T-helper 17 cell (primary cell): ENCODE measurements around the gene DYNC2H1. TPM values are rescaled to one million over a fixed set of nuclear protein-coding genes. Genes with fewer than 3 reads are reported as not detected.

ENCODE experiments used
- ATAC-seq: fragments of 150-1000 bp; cut with Tn5 transposase; 2 replicates; pipeline ENCODE4 v1.10.0; 2021; ENCODE audit warnings: mild to moderate bottlenecking, moderate library complexity
- DNase-seq, 3 donors: peaks; one replicate each; pipeline versions ENCODE4 v3.0.0 to v3.0.0-alpha.2; 2020 to 2021
- H3K9me3 ChIP-seq: one replicate; pipeline ENCODE4 v1.7.0; 2013; ENCODE audit warnings: low read length, mild to moderate bottlenecking; ENCODE audit not compliant: control insufficient read depth, poor library complexity, severe bottlenecking
- H3K27ac Mint-ChIP-seq: one replicate; pipeline ENCODE4 v1.8.0; 2022; ENCODE audit warnings: mild to moderate bottlenecking, moderate library complexity, mixed read lengths
- H3K27me3 Mint-ChIP-seq: one replicate; pipeline ENCODE4 v1.8.0; 2022; ENCODE audit warnings: mixed read lengths
- H3K36me3 Mint-ChIP-seq: one replicate; pipeline ENCODE4 v1.8.0; 2022; ENCODE audit warnings: low read depth, mixed read lengths
- H3K4me1 Mint-ChIP-seq: one replicate; pipeline ENCODE4 v1.8.0; 2022; ENCODE audit warnings: mild to moderate bottlenecking, mixed read lengths
- H3K4me3 Mint-ChIP-seq: one replicate; pipeline ENCODE4 v1.8.0; 2022; ENCODE audit warnings: mild to moderate bottlenecking, moderate library complexity, mixed read lengths
- total RNA-seq, 4 donors: library from RNA in 2 of 4; stranded (reverse) in 2 of 4; gene quantifications; one replicate each; pipeline ENCODE4 v1.2.3 and lab custom pipeline; 2022 to 2026

The DYNC2H1 gene
- total RNA-seq, 2 donors from 2014 or later = 2.2 to 3.6 TPM

- Mint-ChIP-seq H3K4me1 (no peaks in the 10 kb centered on the region), H3K4me3 (no peak overlapping the region), H3K27ac (no peak overlapping the region), H3K36me3 (no peaks in the 10 kb centered on the region), H3K27me3 (no peaks in the 10 kb centered on the region)
- DNase-seq = no peak
- no peak for ATAC-seq
- no peaks in the 10 kb centered on the region for H3K9me3 ChIP-seq
These were observed 324.3 kb downstream of the DYNC2H1 start for GRCh38 chr11:103433386-103434072.

DNA sequence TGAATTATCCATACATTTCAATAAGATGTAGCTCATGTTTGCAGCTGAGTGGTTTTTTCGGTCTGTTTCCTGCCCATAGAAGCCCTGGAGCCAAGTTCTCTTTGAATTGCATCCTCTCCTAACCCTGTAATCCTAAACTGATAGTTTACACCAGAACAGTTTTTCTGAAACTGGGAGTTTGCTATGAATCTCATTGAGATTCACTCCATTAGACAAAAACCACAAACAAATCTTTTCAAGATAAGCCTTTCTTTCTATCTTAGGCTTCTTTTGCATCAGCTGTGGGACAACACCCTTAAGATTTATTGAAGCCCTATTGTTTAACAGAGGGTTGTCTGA lies 324.8 kb downstream of the DYNC2H1 start:
- Mint-ChIP-seq H3K4me3 (no peak overlapping the region), H3K36me3 (no peaks in the 10 kb centered on the region), H3K27me3 (no peaks in the 10 kb centered on the region), H3K4me1 (no peaks in the 10 kb centered on the region), H3K27ac (no peak overlapping the region)
- DNase-seq = no peak
- no peaks in the 10 kb centered on the region for H3K9me3 ChIP-seq
- no peak for ATAC-seq

DNA sequence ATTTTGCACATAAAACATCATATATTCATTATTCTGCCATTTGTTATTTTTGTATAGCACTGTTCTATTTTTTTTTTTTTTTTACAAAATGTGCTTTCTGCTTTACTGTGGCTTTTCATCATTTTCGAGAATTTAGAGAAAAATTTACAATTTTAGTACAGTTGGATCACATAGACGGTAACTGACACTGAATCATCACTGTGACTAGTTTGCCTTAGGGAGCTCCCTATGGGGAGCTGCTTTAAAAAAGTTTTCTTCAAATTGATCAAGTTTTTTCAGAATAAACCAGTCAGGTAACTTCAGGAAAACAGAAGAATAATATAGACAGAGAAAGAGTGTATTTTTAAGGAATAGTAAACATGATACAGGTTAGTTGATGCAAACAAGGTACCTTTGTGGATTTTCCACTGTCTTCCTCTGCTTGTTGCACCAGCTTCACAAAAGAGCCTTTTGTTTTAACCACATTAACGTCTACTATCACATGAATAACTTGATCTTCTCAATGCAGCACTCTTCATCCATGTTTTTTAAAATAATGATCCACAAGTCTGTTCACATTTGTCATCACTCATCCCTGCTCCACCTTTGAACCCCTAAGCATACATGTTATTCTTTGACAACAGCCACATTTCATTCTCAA lies 327.0 kb downstream of the DYNC2H1 start:
- Mint-ChIP-seq H3K4me3 (no peak overlapping the region), H3K27me3 (no peaks in the 10 kb centered on the region), H3K4me1 (no peaks in the 10 kb centered on the region), H3K27ac (no peak overlapping the region), H3K36me3 (no peaks in the 10 kb centered on the region)
- DNase-seq = no peak
- no peak for ATAC-seq
- H3K9me3 ChIP-seq = no peaks in the 10 kb centered on the region

- DNase-seq (no peak), ATAC-seq (no peak)
- H3K9me3 ChIP-seq = no peaks in the 10 kb centered on the region
- H3K4me1 Mint-ChIP-seq = no peaks in the 10 kb centered on the region
- no peaks in the 10 kb centered on the region for H3K36me3 Mint-ChIP-seq
- no peak overlapping the region for H3K4me3 Mint-ChIP-seq
- no peak overlapping the region for H3K27ac Mint-ChIP-seq
- no peaks in the 10 kb centered on the region for H3K27me3 Mint-ChIP-seq
These were observed 331.8 kb downstream of the DYNC2H1 start for GRCh38 chr11:103441021-103441420.

DNA sequence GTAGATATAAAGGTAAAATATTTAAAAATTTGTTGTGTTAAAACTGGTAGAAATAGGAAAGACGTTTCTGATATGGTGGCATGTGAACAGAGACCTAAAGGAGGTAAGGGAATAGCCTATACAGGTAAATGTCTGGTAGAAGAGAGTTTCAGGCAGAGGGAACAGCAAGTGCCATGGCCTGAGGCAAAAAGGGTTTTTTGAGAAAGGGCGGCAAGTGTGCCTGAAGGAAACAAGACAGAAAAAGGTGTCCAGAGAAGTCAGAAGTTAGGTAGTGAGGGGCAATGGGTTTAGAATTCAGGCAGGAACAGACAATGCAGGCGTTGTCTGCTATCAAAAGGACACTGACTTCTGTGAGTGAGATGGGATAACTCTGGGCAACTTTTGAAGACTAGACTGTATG lies 339.7 kb downstream of the DYNC2H1 start:
- no peak for DNase-seq
- H3K4me3 Mint-ChIP-seq = no peak overlapping the region
- H3K4me1 Mint-ChIP-seq = peaks cover 2% of the 10 kb centered on the region
- no peak overlapping the region for H3K27ac Mint-ChIP-seq
- no peaks in the 10 kb centered on the region for H3K27me3 Mint-ChIP-seq
- no peaks in the 10 kb centered on the region for H3K9me3 ChIP-seq
- no peak for ATAC-seq
- no peaks in the 10 kb centered on the region for H3K36me3 Mint-ChIP-seq

GRCh38 chr11:103450241-103450640 lies 341.0 kb downstream of the DYNC2H1 start:
- Mint-ChIP-seq H3K27me3 (no peaks in the 10 kb centered on the region), H3K36me3 (no peaks in the 10 kb centered on the region), H3K27ac (no peak overlapping the region), H3K4me1 (peaks cover 2% of the 10 kb centered on the region), H3K4me3 (no peak overlapping the region)
- DNase-seq (no peak), ATAC-seq (no peak)
- no peaks in the 10 kb centered on the region for H3K9me3 ChIP-seq

DNA sequence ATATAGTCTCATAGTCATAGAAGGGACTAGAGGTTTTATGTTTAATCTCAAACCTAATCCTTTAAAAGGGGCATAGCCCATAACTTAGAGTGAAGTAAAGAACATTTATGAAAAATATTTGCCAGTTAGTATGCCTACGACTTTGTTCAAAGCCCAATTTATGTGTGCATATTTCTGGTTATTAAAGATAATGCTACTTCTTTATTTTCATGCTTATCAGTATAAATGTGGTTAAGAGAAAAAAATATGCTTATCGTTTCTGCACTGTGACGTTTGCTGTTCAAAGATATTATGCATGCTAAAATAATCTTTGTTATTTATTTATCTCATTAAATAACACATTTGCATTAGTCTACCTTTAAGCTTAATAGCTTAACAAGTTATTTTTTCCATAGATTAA lies 343.9 kb downstream of the DYNC2H1 start:
- H3K9me3 ChIP-seq = no peaks in the 10 kb centered on the region
- H3K4me3 Mint-ChIP-seq = no peak overlapping the region
- DNase-seq = no peak
- H3K27me3 Mint-ChIP-seq = no peaks in the 10 kb centered on the region
- H3K4me1 Mint-ChIP-seq = peaks cover 2% of the 10 kb centered on the region
- ATAC-seq = no peak
- H3K36me3 Mint-ChIP-seq = no peaks in the 10 kb centered on the region
- no peak overlapping the region for H3K27ac Mint-ChIP-seq

DNA sequence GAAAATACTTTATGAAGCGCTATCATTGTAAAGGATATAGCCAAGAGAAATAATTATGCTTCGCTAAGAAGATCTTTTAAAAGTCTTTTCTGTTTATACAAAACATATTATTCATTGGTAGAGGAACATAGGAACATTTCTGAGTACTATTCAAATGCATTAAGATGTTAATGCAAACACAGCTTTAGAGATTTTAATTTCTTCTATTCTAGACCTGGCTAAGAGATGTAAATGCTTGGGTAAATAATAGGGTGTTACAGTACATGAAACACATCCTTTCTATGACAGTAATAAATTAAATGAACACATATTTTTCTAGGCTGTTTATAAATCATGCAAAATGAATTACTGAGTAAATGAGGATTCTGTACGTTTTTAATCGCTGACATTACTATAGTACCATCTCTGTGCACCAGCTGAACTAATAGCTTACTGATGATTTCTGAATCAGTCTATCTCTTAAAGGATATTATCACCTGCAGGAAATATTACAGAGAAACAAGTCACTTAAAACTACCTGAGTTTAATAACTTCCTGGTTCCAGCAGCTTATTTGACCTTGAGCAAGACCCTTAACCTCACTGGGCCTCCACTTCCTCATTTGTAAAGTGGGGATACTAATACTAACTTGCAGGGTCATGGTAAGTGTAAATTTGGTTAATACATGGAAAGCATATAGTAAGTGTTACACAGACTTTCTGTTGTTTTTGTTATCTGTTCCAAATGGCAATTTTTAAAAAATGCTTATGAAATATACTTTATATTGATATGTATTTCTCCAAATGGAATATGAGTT lies 344.9 kb downstream of the DYNC2H1 start:
- H3K9me3 ChIP-seq = no peaks in the 10 kb centered on the region
- Mint-ChIP-seq H3K4me1 (no peaks in the 10 kb centered on the region), H3K27me3 (no peaks in the 10 kb centered on the region), H3K4me3 (no peak overlapping the region), H3K27ac (no peak overlapping the region), H3K36me3 (no peaks in the 10 kb centered on the region)
- no peak for DNase-seq
- ATAC-seq = no peak

DNA sequence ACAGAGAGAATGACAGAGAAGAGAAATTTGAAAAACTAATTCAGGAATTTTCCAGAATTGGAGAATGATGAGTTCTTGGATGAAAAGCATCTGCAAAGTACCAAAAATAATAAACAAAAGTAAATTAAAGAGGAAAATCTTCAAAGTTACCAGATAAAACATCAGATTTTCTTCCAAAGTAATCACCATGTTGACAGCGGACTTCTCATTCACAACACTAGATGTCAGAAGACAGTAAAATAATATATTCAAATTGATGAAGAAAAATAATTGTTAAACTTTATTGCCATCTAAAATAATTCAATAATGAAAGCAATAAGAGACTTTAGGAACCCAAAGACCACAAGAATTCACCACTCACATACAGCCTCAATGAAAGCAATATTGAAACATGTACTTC lies 355.2 kb downstream of the DYNC2H1 start:
- H3K27me3 Mint-ChIP-seq = no peaks in the 10 kb centered on the region
- no peaks in the 10 kb centered on the region for H3K9me3 ChIP-seq
- H3K27ac Mint-ChIP-seq = no peak overlapping the region
- H3K4me1 Mint-ChIP-seq = no peaks in the 10 kb centered on the region
- no peaks in the 10 kb centered on the region for H3K36me3 Mint-ChIP-seq
- no peak for ATAC-seq
- no peak for DNase-seq
- no peak overlapping the region for H3K4me3 Mint-ChIP-seq

DNA sequence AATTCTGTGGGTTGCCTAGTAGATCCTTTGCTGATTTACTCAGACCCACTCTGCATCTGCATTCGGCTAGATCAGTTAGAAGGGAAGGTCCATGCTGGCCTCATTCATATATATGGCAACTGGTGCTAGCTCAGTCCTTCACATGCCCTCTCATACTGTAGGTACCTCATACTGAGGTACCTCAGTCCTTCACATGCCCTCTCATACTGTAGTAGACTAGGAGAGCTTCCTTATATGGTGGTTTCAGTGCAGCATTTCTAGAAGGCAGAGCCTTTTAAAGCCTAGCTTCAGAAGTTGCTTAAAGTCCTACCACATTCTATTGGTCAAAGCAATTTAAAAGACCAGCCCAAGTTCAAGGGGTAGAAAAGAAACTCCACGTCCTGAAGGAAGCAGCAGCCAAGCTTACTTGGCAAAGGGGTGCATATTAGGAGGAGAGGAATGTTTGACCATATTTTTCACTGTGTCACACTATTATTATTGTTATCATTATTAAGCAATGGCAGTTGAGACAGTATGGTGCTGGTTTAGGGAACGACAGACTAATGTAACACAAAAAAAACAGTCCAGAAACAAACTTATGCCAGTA lies 356.4 kb downstream of the DYNC2H1 start:
- no peaks in the 10 kb centered on the region for H3K4me1 Mint-ChIP-seq
- no peaks in the 10 kb centered on the region for H3K27me3 Mint-ChIP-seq
- no peak overlapping the region for H3K27ac Mint-ChIP-seq
- DNase-seq (no peak), ATAC-seq (no peak)
- no peak overlapping the region for H3K4me3 Mint-ChIP-seq
- no peaks in the 10 kb centered on the region for H3K9me3 ChIP-seq
- H3K36me3 Mint-ChIP-seq = no peaks in the 10 kb centered on the region

DNA sequence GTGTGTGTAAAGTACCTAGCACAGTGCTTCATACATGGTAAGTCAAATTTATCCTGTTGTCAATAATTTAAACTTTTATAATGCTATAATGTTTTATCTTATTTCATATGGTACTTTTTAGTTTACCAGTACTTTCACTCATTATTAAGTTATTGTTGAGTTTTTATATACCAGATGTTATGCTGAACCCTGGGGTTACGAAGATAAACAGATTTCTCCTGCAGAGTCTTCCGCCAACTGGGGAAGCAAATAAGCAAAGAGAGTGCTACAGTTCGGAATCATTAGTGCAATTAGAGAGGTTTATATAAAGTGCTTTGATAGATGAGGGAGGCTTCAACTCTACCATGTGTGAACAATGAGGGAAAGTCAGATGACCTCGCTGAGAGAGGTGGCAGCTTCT lies 362.3 kb downstream of the DYNC2H1 start:
- no peak overlapping the region for H3K4me3 Mint-ChIP-seq
- H3K9me3 ChIP-seq = no peaks in the 10 kb centered on the region
- peaks cover 2% of the 10 kb centered on the region for H3K36me3 Mint-ChIP-seq
- H3K4me1 Mint-ChIP-seq = no peaks in the 10 kb centered on the region
- H3K27me3 Mint-ChIP-seq = no peaks in the 10 kb centered on the region
- DNase-seq = no peak
- no peak overlapping the region for H3K27ac Mint-ChIP-seq
- no peak for ATAC-seq

GRCh38 chr11:103476874-103477273 lies 367.6 kb downstream of the DYNC2H1 start:
- DNase-seq (no peak), ATAC-seq (no peak)
- no peaks in the 10 kb centered on the region for H3K9me3 ChIP-seq
- Mint-ChIP-seq H3K4me1 (no peaks in the 10 kb centered on the region), H3K4me3 (no peak overlapping the region), H3K27me3 (no peaks in the 10 kb centered on the region), H3K27ac (no peak overlapping the region), H3K36me3 (peaks cover 2% of the 10 kb centered on the region)

- no peak for ATAC-seq
- no peaks in the 10 kb centered on the region for H3K27me3 Mint-ChIP-seq
These were observed 371.2 kb downstream of the DYNC2H1 start for GRCh38 chr11:103480421-103480820.

More at GRCh38 chr11:103480421-103480820, 371.2 kb downstream of the DYNC2H1 start:
- no peaks in the 10 kb centered on the region for H3K9me3 ChIP-seq
- no peak for DNase-seq
- Mint-ChIP-seq H3K27ac (no peak overlapping the region), H3K4me1 (no peaks in the 10 kb centered on the region), H3K36me3 (no peaks in the 10 kb centered on the region), H3K4me3 (no peak overlapping the region)
